Measurements from ENCODE around the gene ADARB2. TPM values are rescaled to one million over a fixed set of nuclear protein-coding genes. Genes with fewer than 3 reads are reported as not detected.

Gene ADARB2
- total RNA-seq, 4 donors from 2014 or later, result 0.80 to 4.9 (median 2.3) TPM

GRCh38 chr10:1746796-1747195 is 9.5 kb upstream of the ADARB2 start:
- 94% methylated on average over 22 to 25 of the region's 25 CpGs for WGBS, 2 donors (ENCODE audit: low coverage in 1 of 2)
- H3K27me3 ChIP-seq, result peaks cover 3% of the 10 kb centered on the region
- no peak for DNase-seq
- no peaks in the 10 kb centered on the region for H3K36me3 ChIP-seq
- H3K4me1 ChIP-seq, result no peaks in the 10 kb centered on the region
- no peaks in the 10 kb centered on the region for H3K9me3 ChIP-seq
- TF ChIP-seq CTCF (IDR thresholded peaks at IDR 0.05) (no peak), POLR2AphosphoS5 (IDR thresholded peaks at IDR 0.05) (no peak), POLR2A (IDR thresholded peaks at IDR 0.05) (no peak), EP300 (IDR thresholded peaks at IDR 0.05; ENCODE audit: low read depth) (no peak)
- no peak overlapping the region for H3K4me3 ChIP-seq
- H3K27ac ChIP-seq, result no peak overlapping the region
- in situ Hi-C loops (cut with MboI; ENCODE audit: low pct_ligation_motif_present in 1 of 4, low pct_unique_long_range_greater_than_20kb in 1 of 4, low sequenced_read_pairs in 3 of 4) (no loop called here), intact Hi-C loops (cut with DNase I; ENCODE audit: low total_unique reads) (no loop called here)

GRCh38 chr10:1745780-1746456 is 8.6 kb upstream of the ADARB2 start:
- in situ Hi-C loops (cut with MboI; ENCODE audit: low pct_ligation_motif_present in 1 of 4, low pct_unique_long_range_greater_than_20kb in 1 of 4, low sequenced_read_pairs in 3 of 4) (no loop called here), intact Hi-C loops (cut with DNase I; ENCODE audit: low total_unique reads) (no loop called here)
- H3K36me3 ChIP-seq, result no peaks in the 10 kb centered on the region
- DNase-seq, result no peak
- no peak overlapping the region for H3K27ac ChIP-seq
- no peaks in the 10 kb centered on the region for H3K9me3 ChIP-seq
- TF ChIP-seq CTCF (IDR thresholded peaks at IDR 0.05), result no peak
- TF ChIP-seq POLR2A (IDR thresholded peaks at IDR 0.05), result no peak
- TF ChIP-seq EP300 (IDR thresholded peaks at IDR 0.05; ENCODE audit: low read depth), result no peak
- TF ChIP-seq POLR2AphosphoS5 (IDR thresholded peaks at IDR 0.05), result no peak
- peaks cover 3% of the 10 kb centered on the region for H3K27me3 ChIP-seq
- no peaks in the 10 kb centered on the region for H3K4me1 ChIP-seq
- no peak overlapping the region for H3K4me3 ChIP-seq
- WGBS, 2 donors (ENCODE audit: low coverage in 1 of 2), result 46 to 72% methylated on average over 2 to 9 of the region's 9 CpGs

- WGBS, 2 donors (ENCODE audit: low coverage in 1 of 2), result 85% methylated on average over 12 of the region's 12 CpGs; no CpG with 5 or more reads in 1 of the 2 donors
- in situ Hi-C loops (cut with MboI; ENCODE audit: low pct_ligation_motif_present in 1 of 4, low pct_unique_long_range_greater_than_20kb in 1 of 4, low sequenced_read_pairs in 3 of 4), result no loop called here
Observed at GRCh38 chr10:1744524-1744923, 7.2 kb upstream of the ADARB2 start.

DNA sequence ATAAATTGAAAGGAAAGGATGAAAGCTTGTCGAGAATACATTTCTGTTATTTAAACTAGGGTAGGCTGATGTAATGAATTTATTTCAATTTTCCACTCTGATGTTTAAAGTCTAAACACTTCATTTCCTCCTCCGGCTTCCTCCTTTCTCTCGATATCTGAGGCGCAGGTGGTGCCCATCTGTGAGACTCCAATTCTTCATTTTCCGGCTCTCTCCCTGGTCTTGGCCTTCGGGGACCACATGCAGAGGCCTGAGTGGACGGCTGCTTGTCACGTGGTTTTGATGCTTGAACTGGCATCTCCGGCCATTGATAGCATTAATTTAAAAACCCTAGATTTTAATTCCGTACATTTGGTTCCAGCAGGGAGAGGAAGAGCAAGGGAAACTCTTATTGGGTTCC is 5.8 kb upstream of the ADARB2 start:
- H3K4me3 ChIP-seq, result no peak overlapping the region
- H3K9me3 ChIP-seq, result no peaks in the 10 kb centered on the region
- no peak for DNase-seq
- H3K36me3 ChIP-seq, result no peaks in the 10 kb centered on the region
- no peaks in the 10 kb centered on the region for H3K4me1 ChIP-seq
- H3K27me3 ChIP-seq, result peaks cover 22% of the 10 kb centered on the region
- WGBS, 2 donors (ENCODE audit: low coverage in 1 of 2), result 67 to 79% methylated on average over 7 to 10 of the region's 10 CpGs
- in situ Hi-C loops (cut with MboI; ENCODE audit: low pct_ligation_motif_present in 1 of 4, low pct_unique_long_range_greater_than_20kb in 1 of 4, low sequenced_read_pairs in 3 of 4), result no loop called here
- intact Hi-C loops (cut with DNase I; ENCODE audit: low total_unique reads), result no loop called here
- TF ChIP-seq EP300 (IDR thresholded peaks at IDR 0.05; ENCODE audit: low read depth), result no peak
- no peak for TF ChIP-seq CTCF (IDR thresholded peaks at IDR 0.05)
- TF ChIP-seq POLR2A (IDR thresholded peaks at IDR 0.05), result no peak
- H3K27ac ChIP-seq, result no peak overlapping the region

More at GRCh38 chr10:1744524-1744923, 7.2 kb upstream of the ADARB2 start:
- Histone ChIP-seq H3K4me3 (no peak overlapping the region), H3K9me3 (no peaks in the 10 kb centered on the region), H3K27ac (no peak overlapping the region), H3K4me1 (no peaks in the 10 kb centered on the region), H3K27me3 (peaks cover 8% of the 10 kb centered on the region), H3K36me3 (no peaks in the 10 kb centered on the region)
- no peak for DNase-seq
- intact Hi-C loops (cut with DNase I; ENCODE audit: low total_unique reads), result no loop called here
- TF ChIP-seq CTCF (IDR thresholded peaks at IDR 0.05) (no peak), POLR2AphosphoS5 (IDR thresholded peaks at IDR 0.05) (no peak), EP300 (IDR thresholded peaks at IDR 0.05; ENCODE audit: low read depth) (no peak), POLR2A (IDR thresholded peaks at IDR 0.05) (no peak)
